Parathyroid adenoma (tissue), 2 donors: Measurements from ENCODE around the gene GARIN5A.
A peak's percentile ranks its signal among the peaks of the same experiment; 100 is the strongest.

ENCODE experiments used
- H2AFZ ChIP-seq: fragments of 300-600 bp; sonication (generic); one replicate; pipeline ENCODE4 v1.7.0; 2017; ENCODE audit warnings: antibody characterized with exemption, mild to moderate bottlenecking
- H3K27ac ChIP-seq: fragments of 300-600 bp; sonication (generic); one replicate; pipeline ENCODE4 v1.7.0; 2017
- H3K27me3 ChIP-seq: fragments of 300-600 bp; sonication (generic); one replicate; pipeline ENCODE4 v1.7.0; 2017; ENCODE audit warnings: low read length; ENCODE audit not compliant: control insufficient read depth, insufficient read depth
- H3K36me3 ChIP-seq: fragments of 300-600 bp; sonication (generic); one replicate; pipeline ENCODE4 v1.7.0; 2017; ENCODE audit warnings: low read length; ENCODE audit not compliant: control insufficient read depth, insufficient read depth
- H3K4me1 ChIP-seq: fragments of 300-600 bp; sonication (generic); one replicate; pipeline ENCODE4 v1.7.0; 2017; ENCODE audit warnings: control low read depth
- H3K4me2 ChIP-seq: fragments of 300-600 bp; sonication (generic); one replicate; pipeline ENCODE4 v1.7.0; 2017; ENCODE audit warnings: low read length
- H3K4me3 ChIP-seq: fragments of 300-600 bp; sonication (generic); one replicate; pipeline ENCODE4 v1.7.0; 2017; ENCODE audit warnings: low read depth, low read length
- H3K79me2 ChIP-seq: fragments of 300-600 bp; sonication (generic); one replicate; pipeline ENCODE4 v1.7.0; 2017; ENCODE audit warnings: control low read depth
- H3K9ac ChIP-seq: fragments of 300-600 bp; sonication (generic); one replicate; pipeline ENCODE4 v1.7.0; 2017; ENCODE audit warnings: mild to moderate bottlenecking
- H3K9me3 ChIP-seq: fragments of 300-600 bp; sonication (generic); one replicate; pipeline ENCODE4 v1.7.0; 2017; ENCODE audit warnings: low read length; ENCODE audit not compliant: control insufficient read depth
- TF ChIP-seq, protein P1 (sequence below): fragments of 300-600 bp; sonication (generic); IDR thresholded peaks from one replicate; pipeline ENCODE4 v1.7.0; 2017; ENCODE audit warnings: antibody characterized with exemption, mild to moderate bottlenecking
- donor health status: primary hyperparathyroidism.

Gene GARIN5A

GRCh38 chr19:50476224-50476906, at the start of gene GARIN5A, which contains the start of gene EMC10:
GARIN5A (minus strand) TSS chr19:50476848; CDS start chr19:50476388, 460 bp downstream.
EMC10 (plus strand) TSS chr19:50476507; CDS start chr19:50476545, 38 bp downstream.
- H3K27ac ChIP-seq, result peak within 1 kb of the TSS; percentile 99
- peaks cover 24% of the 10 kb centered on the region for H3K79me2 ChIP-seq
- peaks cover 11% of the 10 kb centered on the region for H3K4me1 ChIP-seq
- peak within 1 kb of the TSS; percentile 95 for H3K4me3 ChIP-seq
- peak within 1 kb of the TSS; percentile 100 for H3K9ac ChIP-seq
- H3K9me3 ChIP-seq, result no peaks in the 10 kb centered on the region
- peak within 1 kb of the TSS; percentile 100 for H2AFZ ChIP-seq
- TF ChIP-seq, protein P1, sequence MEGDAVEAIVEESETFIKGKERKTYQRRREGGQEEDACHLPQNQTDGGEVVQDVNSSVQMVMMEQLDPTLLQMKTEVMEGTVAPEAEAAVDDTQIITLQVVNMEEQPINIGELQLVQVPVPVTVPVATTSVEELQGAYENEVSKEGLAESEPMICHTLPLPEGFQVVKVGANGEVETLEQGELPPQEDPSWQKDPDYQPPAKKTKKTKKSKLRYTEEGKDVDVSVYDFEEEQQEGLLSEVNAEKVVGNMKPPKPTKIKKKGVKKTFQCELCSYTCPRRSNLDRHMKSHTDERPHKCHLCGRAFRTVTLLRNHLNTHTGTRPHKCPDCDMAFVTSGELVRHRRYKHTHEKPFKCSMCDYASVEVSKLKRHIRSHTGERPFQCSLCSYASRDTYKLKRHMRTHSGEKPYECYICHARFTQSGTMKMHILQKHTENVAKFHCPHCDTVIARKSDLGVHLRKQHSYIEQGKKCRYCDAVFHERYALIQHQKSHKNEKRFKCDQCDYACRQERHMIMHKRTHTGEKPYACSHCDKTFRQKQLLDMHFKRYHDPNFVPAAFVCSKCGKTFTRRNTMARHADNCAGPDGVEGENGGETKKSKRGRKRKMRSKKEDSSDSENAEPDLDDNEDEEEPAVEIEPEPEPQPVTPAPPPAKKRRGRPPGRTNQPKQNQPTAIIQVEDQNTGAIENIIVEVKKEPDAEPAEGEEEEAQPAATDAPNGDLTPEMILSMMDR, result no peak
- H3K4me2 ChIP-seq, result peak within 1 kb of the TSS; percentile 90
- H3K27me3 ChIP-seq, result no peaks in the 10 kb centered on the region
- no peaks in the 10 kb centered on the region for H3K36me3 ChIP-seq

- Histone ChIP-seq H3K27me3 (no peaks in the 10 kb centered on the region), H3K4me2 (no peak overlapping the region), H3K4me1 (no peaks in the 10 kb centered on the region), H3K9ac (no peak overlapping the region), H3K9me3 (no peaks in the 10 kb centered on the region), H3K36me3 (no peaks in the 10 kb centered on the region), H3K79me2 (no peaks in the 10 kb centered on the region), H3K27ac (no peak overlapping the region), H3K4me3 (no peak overlapping the region), H2AFZ (no peak overlapping the region)
- TF ChIP-seq, protein P1, result no peak
These were observed 46.2 kb upstream of the GARIN5A start for GRCh38 chr19:50522881-50523280.

GRCh38 chr19:50520822-50521465, 44.3 kb upstream of the GARIN5A start:
- no peak overlapping the region for H3K27ac ChIP-seq
- TF ChIP-seq, protein P1, result no peak
- H3K9me3 ChIP-seq, result no peaks in the 10 kb centered on the region
- no peaks in the 10 kb centered on the region for H3K79me2 ChIP-seq
- no peak overlapping the region for H3K4me3 ChIP-seq
- H3K4me1 ChIP-seq, result no peaks in the 10 kb centered on the region
- H3K27me3 ChIP-seq, result no peaks in the 10 kb centered on the region
- no peak overlapping the region for H3K4me2 ChIP-seq
- H3K36me3 ChIP-seq, result no peaks in the 10 kb centered on the region
- no peak overlapping the region for H2AFZ ChIP-seq
- no peak overlapping the region for H3K9ac ChIP-seq

DNA sequence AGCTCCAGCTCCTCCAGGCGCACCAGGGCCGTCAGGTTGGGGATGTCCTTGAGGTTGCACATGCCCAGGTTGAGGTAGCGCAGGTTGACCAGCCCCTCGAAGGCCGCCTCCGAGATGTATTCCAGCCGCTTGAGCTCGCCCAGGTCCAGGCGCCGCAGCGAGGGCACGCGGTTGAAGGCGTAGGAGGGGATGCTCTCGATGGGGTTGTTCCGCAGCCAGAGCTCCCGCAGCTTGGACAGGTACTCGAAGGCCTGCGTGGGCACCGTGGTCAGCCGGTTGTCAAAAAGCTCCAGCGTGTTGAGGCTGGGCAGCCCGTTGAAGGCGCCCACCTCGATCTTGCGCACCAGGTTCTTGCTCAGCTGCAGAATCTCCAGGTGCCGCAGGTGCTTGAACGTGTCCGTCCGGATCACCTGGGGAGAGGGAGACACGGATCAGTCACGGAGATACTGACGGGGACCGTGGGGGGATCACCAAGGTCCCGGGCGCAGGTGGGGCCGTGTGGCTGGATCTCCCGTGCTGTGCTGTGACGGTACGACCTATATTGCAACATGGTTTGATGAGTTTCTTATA, 42.4 kb upstream of the GARIN5A start:
- H3K79me2 ChIP-seq, result no peaks in the 10 kb centered on the region

More for the DNA sequence above, 42.4 kb upstream of the GARIN5A start:
- no peak overlapping the region for H3K27ac ChIP-seq
- H3K27me3 ChIP-seq, result no peaks in the 10 kb centered on the region
- H2AFZ ChIP-seq, result no peak overlapping the region
- no peaks in the 10 kb centered on the region for H3K36me3 ChIP-seq
- TF ChIP-seq, protein P1, result no peak
- no peak overlapping the region for H3K4me3 ChIP-seq
- H3K9ac ChIP-seq, result no peak overlapping the region
- no peaks in the 10 kb centered on the region for H3K9me3 ChIP-seq
- no peak overlapping the region for H3K4me2 ChIP-seq
- H3K4me1 ChIP-seq, result peaks cover 3% of the 10 kb centered on the region
